K562 (cell line): ENCODE results near the gene PCNX2. TPM values are rescaled to one million over a fixed set of nuclear protein-coding genes. Genes with fewer than 3 reads are reported as not detected.

Experiments
- ATAC-seq: fragments of 200-7000 bp; cut with Tn5 transposase; 3 replicates; pipeline ENCODE4 v1.9.1; 2020; ENCODE audit warnings: moderate library complexity
- BruUV-seq: library from RNA; stranded (reverse); fragments of 400-500 nt; replicated peaks from 2 replicates; lab custom pipeline; 2021; lab: Mats Ljungman, UMichigan
- CTCF ChIA-PET: fragments of 300-600 bp; formaldehyde crosslinking; extraction: SDS; loops from one replicate; lab custom pipeline; 2021; ENCODE audit warnings: low intra/inter-chr PET ratio; lab: Yijun Ruan, JAX
- POLR2A ChIA-PET: fragments of 300-600, 350-650 bp; sonication (Branson Sonifier 250); formaldehyde crosslinking; extraction: SDS; loops from one replicate; lab custom pipeline; 2021; ENCODE audit warnings: antibody characterized with exemption, inconsistent platforms; lab: Yijun Ruan, JAX
- DNase-seq, 4 experiments: peaks; one replicate each; pipeline versions ENCODE4 v3.0.0 to v3.0.0-alpha.2; 2011 to 2018; ENCODE audit warnings: low spot score in 3 of 4, mixed read lengths in 3 of 4; ENCODE audit errors: extremely low read depth in 1 of 4
- FAIRE-seq: peaks from 2 replicates; lab custom pipeline; 2011; peaks lifted over from hg19 to GRCh38; lab: Jason Lieb, UNC
- H2AFZ ChIP-seq: 2 replicates; pipeline ENCODE4 v1.6.0; 2011; ENCODE audit warnings: low read depth, low read length, control low read depth, inconsistent platforms
- H3K27ac ChIP-seq: fragments of 200-600 bp; 3 replicates; pipeline ENCODE4 v1.8.0; 2011; ENCODE audit warnings: low read depth, mild to moderate bottlenecking, control low read depth, inconsistent platforms, low read length, moderate library complexity, mixed read lengths; ENCODE audit errors: extremely low read depth
- H3K27me3 ChIP-seq, 2 experiments: fragments of 300-600 bp in 1 of 2; 2 replicates in 1 of 2; 3 replicates in 1 of 2; pipeline versions ENCODE4 v1.6.0 to v1.8.0; 2011; ENCODE audit warnings: inconsistent platforms in 2 of 2, low read length in 2 of 2, mild to moderate bottlenecking in 1 of 2, mixed read lengths in 1 of 2, moderate library complexity in 1 of 2; ENCODE audit not compliant: control insufficient read depth in 2 of 2, insufficient read depth in 2 of 2
- H3K36me3 ChIP-seq: fragments of 300-600 bp; 3 replicates; pipeline ENCODE4 v1.8.0; 2011; ENCODE audit warnings: mild to moderate bottlenecking, low read length, inconsistent platforms; ENCODE audit not compliant: control insufficient read depth, insufficient read depth
- H3K4me1 ChIP-seq, 2 experiments: fragments of 200-600 bp in 1 of 2; replicated peaks in 1 of 2; 2 replicates in 1 of 2; 3 replicates in 1 of 2; pipeline versions ENCODE4 v1.5.1 to v1.8.0; 2011; ENCODE audit warnings: inconsistent platforms in 2 of 2, low read length in 2 of 2, mild to moderate bottlenecking in 1 of 2, mixed read lengths in 1 of 2, moderate library complexity in 1 of 2; ENCODE audit not compliant: control insufficient read depth in 2 of 2, insufficient read depth in 2 of 2
- H3K4me2 ChIP-seq: 2 replicates; pipeline ENCODE4 v1.6.1; 2011; ENCODE audit warnings: low read length, control low read depth, inconsistent platforms, mixed read lengths; ENCODE audit not compliant: insufficient read depth
- H3K4me3 ChIP-seq: fragments of 200-600 bp; sonication (generic), shearing (Covaris generic); 2 replicates; pipeline ENCODE4 v1.5.1; 2016; ENCODE audit warnings: control low read depth, inconsistent platforms
- H3K79me2 ChIP-seq: fragments of 200-600 bp; 3 replicates; pipeline ENCODE4 v1.8.0; 2011; ENCODE audit warnings: low read length, inconsistent platforms; ENCODE audit not compliant: control insufficient read depth, insufficient read depth
- H3K9ac ChIP-seq, 2 experiments: 2 replicates each; pipeline versions ENCODE4 v1.6.0 to v1.6.1; 2011; ENCODE audit warnings: low read depth in 2 of 2, low read length in 2 of 2, control low read depth in 1 of 2, inconsistent platforms in 1 of 2, mild to moderate bottlenecking in 1 of 2, mixed read lengths in 1 of 2; ENCODE audit not compliant: insufficient read depth in 1 of 2
- H3K9me1 ChIP-seq: one replicate; pipeline ENCODE4 v1.6.0; 2011; ENCODE audit warnings: inconsistent platforms, mild to moderate bottlenecking, low read length, moderate library complexity; ENCODE audit not compliant: control insufficient read depth, insufficient read depth
- H3K9me3 ChIP-seq: replicated peaks from 2 replicates; pipeline ENCODE4 v1.5.1; 2011; ENCODE audit warnings: low read depth, low read length, inconsistent platforms; ENCODE audit not compliant: control insufficient read depth, insufficient read depth
- H4K20me1 ChIP-seq: replicated peaks from 2 replicates; pipeline ENCODE4 v1.6.1; 2011; ENCODE audit warnings: low read length, inconsistent platforms, mixed read lengths; ENCODE audit not compliant: control insufficient read depth, insufficient read depth
- CBX5 ChIP-seq: IDR thresholded peaks from 2 replicates; pipeline ENCODE4 v1.6.1; 2014; ENCODE audit warnings: low read depth, borderline replicate concordance
- DDX20 ChIP-seq: fragments of 450-650 bp; IDR thresholded peaks from 2 replicates; pipeline ENCODE4 v1.6.1; 2016; ENCODE audit warnings: missing genetic modification characterization, low read depth, mild to moderate bottlenecking, missing compliant biosample characterization, moderate library complexity
- EZH2 ChIP-seq: IDR thresholded peaks from 2 replicates; pipeline ENCODE4 v1.6.1; 2012; ENCODE audit warnings: low read depth, mild to moderate bottlenecking, inconsistent platforms, low read length, borderline replicate concordance
- FOXK1 ChIP-seq: sonication (generic); formaldehyde crosslinking; IDR thresholded peaks from 2 replicates; pipeline ENCODE4 v1.8.0; 2022; ENCODE audit warnings: missing genetic modification reagents, mild to moderate bottlenecking, borderline replicate concordance
- NBN ChIP-seq: fragments of 450-650 bp; IDR thresholded peaks from 2 replicates; pipeline ENCODE4 v1.6.1; 2016; ENCODE audit warnings: low read depth, mild to moderate bottlenecking
- ZNF354B ChIP-seq: fragments of 250-450 bp; sonication (Bioruptor Pico); IDR thresholded peaks from 2 replicates; pipeline ENCODE4 v1.4.0; 2020
- WGBS: fragments of 100-300 bp; shearing (Covaris generic); methylation state at CpG from one replicate; pipeline ENCODE4 v1.1.6; 2016; ENCODE audit warnings: low coverage, mixed read lengths; ENCODE audit not compliant: insufficient coverage; ENCODE audit errors: missing lambda C conversion rate; 5-methylcytosine and 5-hydroxymethylcytosine counted together
- in situ Hi-C: fragments of 300-500 bp; cut with MboI; formaldehyde crosslinking; loops from 4 replicates; pipeline ENCODE4 v1.15.0; 2018; ENCODE audit warnings: inconsistent platforms, mixed read lengths
- intact Hi-C: fragments of 100-400 bp; cut with micrococcal nuclease; formaldehyde crosslinking; loops from 2 replicates; pipeline ENCODE4 v1.14.2; 2022
- polyA plus RNA-seq, 8 experiments: library from polyadenylated mRNA; depleted of rRNA in 4 of 8; stranded (reverse) in 5 of 8; unstranded in 3 of 8; fragments of >200 nt; fragmentation: Nextera tagmentation in 2 of 8; fragmentation: Illumina TruSeq in 1 of 8; extraction: Ambion mirVana in 2 of 8; extraction: Trizol in 1 of 8; gene quantifications; 2 replicates each; pipeline versions ENCODE4 v1.2.1 to v1.2.3, GENCODE V29; 2011 to 2014; ENCODE audit warnings: inconsistent platforms in 1 of 8, missing spikeins in 1 of 8
- total RNA-seq, 7 experiments: library from RNA; depleted of rRNA in 6 of 7; stranded (reverse); fragments of >200 nt in 6 of 7; fragmentation: Illumina TruSeq in 2 of 7; extraction: Trizol in 2 of 7; gene quantifications; 2 replicates each; pipeline versions ENCODE4 v1.2.1 to v1.2.3, GENCODE V29; 2011 to 2021; ENCODE audit warnings: low replicate concordance in 1 of 7
- TF ChIP-seq, protein P1 (sequence below): fragments of 250-450 bp; sonication (Bioruptor Pico); IDR thresholded peaks from 2 replicates; pipeline ENCODE4 v1.5.0; 2020; ENCODE audit warnings: mild to moderate bottlenecking, borderline replicate concordance

PCNX2 gene
- total and polyA plus RNA-seq, 9 of the 15 experiments (the other 6 are each of a cell fraction or from before 2014, with no cell fraction given): 0.07 to 0.33 TPM; not detected in 7

DNA sequence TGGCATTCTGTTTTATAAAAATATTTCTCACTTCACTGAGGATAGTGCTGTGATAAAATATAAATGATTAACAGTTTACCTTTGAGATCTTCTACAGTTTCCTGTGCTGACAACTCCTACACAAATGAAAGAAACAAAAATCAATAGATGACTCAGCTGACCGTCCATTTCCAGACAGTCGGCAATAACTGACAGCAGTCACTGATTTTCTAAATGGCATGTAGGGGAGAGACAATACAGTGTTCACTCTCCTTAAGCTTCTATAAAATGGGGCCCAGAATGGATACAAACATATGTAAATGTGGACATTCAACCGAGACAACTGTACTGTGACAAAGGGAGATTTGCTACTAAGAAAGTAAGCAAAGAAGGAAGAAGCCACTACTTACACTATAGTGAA is 34.3 kb downstream of the PCNX2 start:
- Histone ChIP-seq H4K20me1 (no peaks in the 10 kb centered on the region), H3K9ac (no peak overlapping the region), H3K27ac (no peak overlapping the region)
- FAIRE-seq: no peak
- TF ChIP-seq, protein P1, sequence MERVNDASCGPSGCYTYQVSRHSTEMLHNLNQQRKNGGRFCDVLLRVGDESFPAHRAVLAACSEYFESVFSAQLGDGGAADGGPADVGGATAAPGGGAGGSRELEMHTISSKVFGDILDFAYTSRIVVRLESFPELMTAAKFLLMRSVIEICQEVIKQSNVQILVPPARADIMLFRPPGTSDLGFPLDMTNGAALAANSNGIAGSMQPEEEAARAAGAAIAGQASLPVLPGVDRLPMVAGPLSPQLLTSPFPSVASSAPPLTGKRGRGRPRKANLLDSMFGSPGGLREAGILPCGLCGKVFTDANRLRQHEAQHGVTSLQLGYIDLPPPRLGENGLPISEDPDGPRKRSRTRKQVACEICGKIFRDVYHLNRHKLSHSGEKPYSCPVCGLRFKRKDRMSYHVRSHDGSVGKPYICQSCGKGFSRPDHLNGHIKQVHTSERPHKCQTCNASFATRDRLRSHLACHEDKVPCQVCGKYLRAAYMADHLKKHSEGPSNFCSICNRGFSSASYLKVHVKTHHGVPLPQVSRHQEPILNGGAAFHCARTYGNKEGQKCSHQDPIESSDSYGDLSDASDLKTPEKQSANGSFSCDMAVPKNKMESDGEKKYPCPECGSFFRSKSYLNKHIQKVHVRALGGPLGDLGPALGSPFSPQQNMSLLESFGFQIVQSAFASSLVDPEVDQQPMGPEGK (CRISPR knock-in tag): no peak
- TF ChIP-seq FOXK1 (CRISPR knock-in tag) (no peak), EZH2 (no peak), CBX5 (no peak), NBN (no peak), DDX20 (tag) (no peak), ZNF354B (CRISPR knock-in tag) (no peak)
- TF ChIP-seq, all 486 proteins: peak for 0
- no TSS peak for BruUV-seq
- CTCF ChIA-PET: no interaction called here
- H2AFZ ChIP-seq: no peak overlapping the region
- H3K36me3 ChIP-seq: no peaks in the 10 kb centered on the region
- H3K79me2 ChIP-seq: no peaks in the 10 kb centered on the region
- ATAC-seq (no peak), DNase-seq (no peak)
- H3K4me1 ChIP-seq: no peaks in the 10 kb centered on the region
- in situ Hi-C loops (no loop called here), intact Hi-C loops (no loop called here)
- peaks cover 0 to 13% of the 10 kb centered on the region in 2 experiments; a peak in 2 of 5 replicates for H3K27me3 ChIP-seq
- POLR2A ChIA-PET: interaction anchor here (1.0 kb wide), 1 partner anchor 15 kb away, joined by 4 read pairs; no protein-coding TSS in a partner anchor
- H3K4me3 ChIP-seq: no peak overlapping the region
- no peaks in the 10 kb centered on the region for H3K9me1 ChIP-seq
- 0% methylated on average over 3 of the region's 3 CpGs for WGBS
- H3K4me2 ChIP-seq: no peak overlapping the region
- H3K9me3 ChIP-seq: no peaks in the 10 kb centered on the region
